T-helper 1 cell treated with Interleukin-12 subunit alpha and Interleukin-12 subunit beta and Interleukin-4 antibody, amounts not matched to agents 30 μg/mL and 1 μg/mL, for 36 hours (primary cell): ENCODE data around the gene ITGA5.
A peak's percentile ranks its signal among the peaks of the same experiment; 100 is the strongest.

Experiments
- H3K27ac Mint-ChIP-seq: one replicate; pipeline ENCODE4 v1.8.0; 2021; ENCODE audit warnings: mild to moderate bottlenecking, mixed read lengths
- H3K27me3 Mint-ChIP-seq: one replicate; pipeline ENCODE4 v1.8.0; 2021; ENCODE audit warnings: low read depth, mixed read lengths
- H3K36me3 Mint-ChIP-seq: one replicate; pipeline ENCODE4 v1.8.0; 2021; ENCODE audit warnings: low read depth, mixed read lengths
- H3K4me1 Mint-ChIP-seq: one replicate; pipeline ENCODE4 v1.8.0; 2021; ENCODE audit warnings: low read depth, mixed read lengths
- H3K4me3 Mint-ChIP-seq: one replicate; pipeline ENCODE4 v1.8.0; 2021; ENCODE audit warnings: mild to moderate bottlenecking, moderate library complexity, mixed read lengths
- H3K9me3 Mint-ChIP-seq: one replicate; pipeline ENCODE4 v1.8.0; 2021; ENCODE audit warnings: mixed read lengths

Gene ITGA5

DNA sequence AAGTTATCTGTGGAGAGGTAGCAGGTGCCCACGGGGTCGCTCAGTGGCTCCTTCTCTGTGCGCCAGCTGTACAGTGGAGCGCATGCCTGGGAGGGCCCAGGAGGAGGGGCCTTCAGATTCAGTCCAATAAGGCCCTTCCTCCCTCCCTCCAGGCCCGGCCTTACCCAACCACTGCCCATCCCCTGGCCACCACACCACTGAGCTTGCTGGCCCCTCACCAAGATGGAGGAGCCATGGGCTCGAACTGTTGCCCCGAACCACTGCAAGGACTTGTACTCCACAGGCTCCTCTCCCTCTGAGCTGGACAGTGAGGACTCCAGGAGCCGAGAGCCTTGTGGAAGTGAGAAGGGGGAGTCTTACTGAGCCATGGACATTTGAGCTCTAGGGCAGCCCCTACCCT lies 9.8 kb downstream of the ITGA5 start:
- H3K4me1 Mint-ChIP-seq: peaks cover 36% of the 10 kb centered on the region
- no peaks in the 10 kb centered on the region for H3K27me3 Mint-ChIP-seq
- no peak overlapping the region for H3K27ac Mint-ChIP-seq
- no peak overlapping the region for H3K4me3 Mint-ChIP-seq
- H3K9me3 Mint-ChIP-seq: no peaks in the 10 kb centered on the region
- peaks cover 43% of the 10 kb centered on the region for H3K36me3 Mint-ChIP-seq

GRCh38 chr12:54407183-54407905 lies 11.7 kb downstream of the ITGA5 start:
- Mint-ChIP-seq H3K9me3 (no peaks in the 10 kb centered on the region), H3K36me3 (peaks cover 51% of the 10 kb centered on the region), H3K27me3 (no peaks in the 10 kb centered on the region), H3K4me1 (peaks cover 19% of the 10 kb centered on the region), H3K4me3 (no peak overlapping the region), H3K27ac (peak overlapping the region; percentile 39)

DNA sequence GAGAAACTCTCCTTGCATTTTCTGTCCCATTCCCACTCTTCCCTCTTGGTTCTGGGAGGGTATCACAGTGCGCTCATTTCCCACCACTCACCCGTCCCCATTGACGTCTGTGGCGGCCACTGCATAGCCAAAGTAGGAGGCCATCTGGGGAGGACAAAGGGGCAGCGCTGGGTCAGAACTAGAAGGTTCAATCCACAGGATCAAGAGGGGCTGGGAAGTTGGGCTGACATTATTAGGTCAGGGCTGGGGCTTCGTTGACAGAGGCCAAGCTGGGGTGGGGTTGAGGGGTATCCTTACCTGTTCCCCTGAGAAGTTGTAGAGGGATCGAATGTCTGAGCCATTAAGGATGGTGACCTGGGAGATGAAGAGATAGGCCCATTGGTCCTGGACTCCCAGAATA lies 13.5 kb downstream of the ITGA5 start:
- Mint-ChIP-seq H3K4me3 (no peak overlapping the region), H3K27me3 (no peaks in the 10 kb centered on the region), H3K36me3 (peaks cover 60% of the 10 kb centered on the region), H3K9me3 (no peaks in the 10 kb centered on the region), H3K4me1 (peaks cover 11% of the 10 kb centered on the region), H3K27ac (no peak overlapping the region)

GRCh38 chr12:54405106-54405505 lies 14.0 kb downstream of the ITGA5 start:
- H3K36me3 Mint-ChIP-seq: peaks cover 63% of the 10 kb centered on the region
- peaks cover 11% of the 10 kb centered on the region for H3K4me1 Mint-ChIP-seq
- no peaks in the 10 kb centered on the region for H3K27me3 Mint-ChIP-seq
- no peaks in the 10 kb centered on the region for H3K9me3 Mint-ChIP-seq
- H3K27ac Mint-ChIP-seq: no peak overlapping the region
- H3K4me3 Mint-ChIP-seq: no peak overlapping the region

DNA sequence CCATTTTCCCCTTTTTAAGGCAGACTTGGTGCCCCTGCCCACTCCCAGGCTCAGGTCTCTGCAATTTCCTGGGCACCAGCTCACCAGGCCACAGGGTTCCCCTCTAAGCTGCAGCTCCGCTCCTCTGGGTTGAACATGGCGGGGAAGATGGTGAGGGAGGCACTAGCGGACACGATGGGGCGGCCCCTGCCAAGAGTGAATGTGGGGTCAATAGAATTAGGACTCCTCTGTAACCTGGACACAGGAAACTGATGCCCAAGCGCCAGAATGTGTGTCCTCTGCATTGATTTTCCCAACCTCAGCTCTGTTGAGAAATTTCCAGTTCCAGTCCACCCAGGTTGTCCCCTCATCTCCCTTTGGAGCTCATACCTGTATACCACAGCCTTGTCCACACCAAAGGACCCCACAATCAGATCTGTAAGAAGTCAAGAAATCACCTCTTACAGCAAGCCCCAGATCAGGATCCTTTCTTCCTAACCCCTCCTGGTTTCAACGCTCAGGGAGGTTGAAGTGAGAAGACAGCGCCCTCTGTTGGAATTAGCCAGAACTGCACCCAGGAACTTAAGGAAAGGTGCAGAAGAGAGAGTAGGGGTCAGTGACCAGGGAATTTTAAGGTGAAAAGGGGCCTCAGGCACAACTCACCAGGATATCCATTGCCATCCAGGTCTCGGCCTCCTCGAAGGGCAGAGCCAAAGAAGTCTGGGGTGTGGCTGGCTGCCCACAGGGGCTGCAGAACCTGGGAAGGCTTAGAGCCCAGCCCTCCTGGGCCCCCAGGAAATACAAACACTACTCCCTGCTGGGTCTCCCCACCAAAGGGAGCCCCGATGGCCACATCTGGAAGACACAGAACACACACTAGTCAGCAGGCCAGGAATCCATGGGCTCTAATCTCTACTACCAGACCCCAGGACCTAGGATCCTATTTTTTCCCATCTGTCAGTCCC lies 14.7 kb downstream of the ITGA5 start:
- no peak overlapping the region for H3K4me3 Mint-ChIP-seq
- H3K9me3 Mint-ChIP-seq: no peaks in the 10 kb centered on the region
- peaks cover 11% of the 10 kb centered on the region for H3K4me1 Mint-ChIP-seq
- peak overlapping the region; percentile 18 for H3K27ac Mint-ChIP-seq
- no peaks in the 10 kb centered on the region for H3K27me3 Mint-ChIP-seq
- H3K36me3 Mint-ChIP-seq: peaks cover 67% of the 10 kb centered on the region

- Mint-ChIP-seq H3K27me3 (no peaks in the 10 kb centered on the region), H3K9me3 (no peaks in the 10 kb centered on the region), H3K4me3 (no peak overlapping the region), H3K36me3 (peaks cover 68% of the 10 kb centered on the region), H3K27ac (peak overlapping the region; percentile 57), H3K4me1 (peaks cover 8% of the 10 kb centered on the region)
Observed at GRCh38 chr12:54401119-54401518, 17.9 kb downstream of the ITGA5 start.

GRCh38 chr12:54398995-54399793 lies 19.9 kb downstream of the ITGA5 start:
- H3K4me3 Mint-ChIP-seq: no peak overlapping the region
- no peaks in the 10 kb centered on the region for H3K9me3 Mint-ChIP-seq
- no peaks in the 10 kb centered on the region for H3K27me3 Mint-ChIP-seq
- H3K4me1 Mint-ChIP-seq: peaks cover 8% of the 10 kb centered on the region
- H3K36me3 Mint-ChIP-seq: peaks cover 71% of the 10 kb centered on the region
- H3K27ac Mint-ChIP-seq: no peak overlapping the region

GRCh38 chr12:54398218-54398617 lies 20.8 kb downstream of the ITGA5 start:
- peaks cover 69% of the 10 kb centered on the region for H3K36me3 Mint-ChIP-seq
- H3K27ac Mint-ChIP-seq: no peak overlapping the region
- H3K4me3 Mint-ChIP-seq: no peak overlapping the region

DNA sequence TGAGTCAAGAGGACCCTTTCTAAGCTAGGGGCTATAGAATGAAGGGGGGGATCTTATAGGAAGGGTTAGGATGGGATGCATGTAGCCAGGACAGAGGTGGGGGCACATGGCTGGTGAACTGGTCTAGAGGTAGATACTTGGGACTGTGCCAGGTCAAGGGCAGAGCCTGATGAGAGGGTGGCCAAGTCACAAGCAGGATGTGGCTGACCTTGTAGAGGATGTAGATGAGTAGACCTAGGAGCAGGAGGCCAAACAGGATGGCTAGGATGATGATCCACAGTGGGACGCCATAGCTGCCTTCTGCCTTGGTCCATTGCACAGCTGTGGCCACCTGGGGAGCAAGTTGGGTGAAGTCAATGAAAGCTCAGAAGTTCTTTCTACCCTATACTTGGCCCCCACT lies 21.9 kb downstream of the ITGA5 start:
- no peaks in the 10 kb centered on the region for H3K9me3 Mint-ChIP-seq
- H3K27me3 Mint-ChIP-seq: no peaks in the 10 kb centered on the region
- peaks cover 67% of the 10 kb centered on the region for H3K36me3 Mint-ChIP-seq
- no peak overlapping the region for H3K27ac Mint-ChIP-seq
- H3K4me1 Mint-ChIP-seq: peaks cover 16% of the 10 kb centered on the region
- H3K4me3 Mint-ChIP-seq: no peak overlapping the region

More at GRCh38 chr12:54398218-54398617, 20.8 kb downstream of the ITGA5 start:
- Mint-ChIP-seq H3K27me3 (no peaks in the 10 kb centered on the region), H3K9me3 (no peaks in the 10 kb centered on the region), H3K4me1 (peaks cover 16% of the 10 kb centered on the region)

DNA sequence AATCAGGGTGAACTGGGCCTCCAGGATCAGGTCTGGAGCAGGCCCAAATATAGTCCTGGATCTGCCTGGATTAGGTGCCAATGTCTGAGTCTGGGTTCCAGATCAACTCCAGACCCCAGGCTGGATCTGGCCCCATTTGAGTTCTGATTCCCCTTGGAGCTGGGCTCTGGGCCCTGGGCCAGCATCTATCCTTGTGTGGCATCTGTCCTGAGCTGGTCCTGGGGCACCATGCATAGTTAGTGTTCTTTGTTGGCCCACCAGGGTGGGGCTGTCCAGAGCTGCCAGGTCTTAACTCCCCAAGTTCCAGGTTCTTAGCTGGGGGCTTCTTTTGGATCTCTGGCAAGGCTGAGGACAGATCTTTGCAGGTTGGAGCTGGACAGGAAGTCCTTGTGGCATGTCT lies 23.5 kb downstream of the ITGA5 start:
- Mint-ChIP-seq H3K27ac (no peak overlapping the region), H3K36me3 (peaks cover 59% of the 10 kb centered on the region), H3K27me3 (no peaks in the 10 kb centered on the region), H3K9me3 (no peaks in the 10 kb centered on the region), H3K4me3 (no peak overlapping the region), H3K4me1 (peaks cover 20% of the 10 kb centered on the region)

GRCh38 chr12:54394986-54395385 lies 24.1 kb downstream of the ITGA5 start:
- peaks cover 20% of the 10 kb centered on the region for H3K4me1 Mint-ChIP-seq
- no peaks in the 10 kb centered on the region for H3K27me3 Mint-ChIP-seq
- peak overlapping the region; percentile 26 for H3K27ac Mint-ChIP-seq
- no peak overlapping the region for H3K4me3 Mint-ChIP-seq
- H3K9me3 Mint-ChIP-seq: no peaks in the 10 kb centered on the region
- H3K36me3 Mint-ChIP-seq: peaks cover 54% of the 10 kb centered on the region

DNA sequence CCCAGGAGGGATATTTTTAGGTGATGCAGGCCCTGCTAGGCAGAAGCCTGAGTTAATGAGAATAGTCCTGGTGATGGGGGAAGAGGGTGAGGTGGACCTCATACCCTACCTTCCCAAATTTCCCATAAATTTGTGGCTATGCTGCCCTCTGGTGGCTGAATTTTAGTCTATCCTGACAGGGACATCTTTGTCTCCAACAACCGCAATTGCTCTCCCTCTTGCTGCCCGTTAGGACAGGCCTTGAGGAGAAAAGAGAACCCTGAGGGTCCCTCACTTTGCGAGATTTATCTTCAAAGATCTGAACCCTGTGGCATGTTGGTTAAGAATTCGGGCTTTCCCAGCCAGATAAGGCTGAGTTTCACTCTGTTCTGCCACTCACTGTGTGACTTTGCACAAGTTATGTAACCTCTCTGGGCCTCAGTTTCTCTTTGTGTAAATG lies 24.8 kb downstream of the ITGA5 start:
- Mint-ChIP-seq H3K27ac (peak overlapping the region; percentile 6), H3K9me3 (no peaks in the 10 kb centered on the region), H3K4me1 (peaks cover 19% of the 10 kb centered on the region), H3K27me3 (no peaks in the 10 kb centered on the region), H3K4me3 (no peak overlapping the region), H3K36me3 (peaks cover 50% of the 10 kb centered on the region)

GRCh38 chr12:54393743-54394142 lies 25.3 kb downstream of the ITGA5 start:
- no peaks in the 10 kb centered on the region for H3K9me3 Mint-ChIP-seq
- peaks cover 48% of the 10 kb centered on the region for H3K36me3 Mint-ChIP-seq
- H3K4me3 Mint-ChIP-seq: no peak overlapping the region
- H3K27ac Mint-ChIP-seq: peak overlapping the region; percentile 6
- peaks cover 17% of the 10 kb centered on the region for H3K4me1 Mint-ChIP-seq
- H3K27me3 Mint-ChIP-seq: no peaks in the 10 kb centered on the region

DNA sequence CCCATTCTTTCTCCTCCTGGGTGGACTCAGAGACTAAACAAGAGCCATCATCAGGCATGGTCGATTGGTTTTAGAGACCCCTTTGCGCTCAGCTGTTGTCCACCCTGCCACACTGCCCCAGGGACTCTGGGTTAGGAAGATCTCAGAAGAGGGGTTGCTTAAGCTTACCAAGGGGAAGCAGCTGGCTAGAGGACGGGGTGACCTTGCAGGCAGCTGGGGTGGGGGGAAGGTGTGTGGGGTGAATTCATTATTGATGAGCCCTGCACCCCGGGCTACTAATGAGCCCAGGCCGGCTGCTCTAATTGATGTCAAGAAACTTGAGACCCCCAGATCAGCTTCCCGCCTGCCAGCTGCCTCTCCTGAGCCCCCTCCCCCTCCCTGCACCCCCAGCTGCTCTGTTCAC lies 25.9 kb downstream of the ITGA5 start:
- Mint-ChIP-seq H3K4me1 (peaks cover 17% of the 10 kb centered on the region), H3K4me3 (no peak overlapping the region), H3K27ac (no peak overlapping the region)

More for the DNA sequence above, 25.9 kb downstream of the ITGA5 start:
- Mint-ChIP-seq H3K36me3 (peaks cover 42% of the 10 kb centered on the region), H3K27me3 (no peaks in the 10 kb centered on the region), H3K9me3 (no peaks in the 10 kb centered on the region)
